ENCODE data around the gene ZNF766. TPM values are rescaled to one million over a fixed set of nuclear protein-coding genes. Genes with fewer than 3 reads are reported as not detected.

The ZNF766 gene
- total RNA-seq (2013) = 18.3 TPM
- polyA plus RNA-seq (10 to 100 TPM in 1 of 3 donors, 1 to 10 TPM in 2; 4.0 to 15.0 (median 8.8) TPM), polyA minus RNA-seq (2.2 and 3.4 TPM in 2 replicates), total RNA-seq (3.5 to 14.0 (median 9.5) reads per million in 11 experiments)

- Mint-ChIP-seq H3K9me3 (peaks cover 25 to 70% (median 57%) of the 10 kb centered on the region in 7 donors), H3K36me3 (peaks cover 26 to 37% of the 10 kb centered on the region in 2 donors), H3K4me3 (peak within 1 kb of the TSS; percentile 97 to 100), H3K27ac (peak within 1 kb of the TSS; percentile 95 to 99 (median 98)), H3K27me3 (ENCODE audit: low read depth in 3 of 3) (no peaks in the 10 kb centered on the region), H3K4me1 (peaks cover 14% of the 10 kb centered on the region)
- H3K4me3 ChIP-seq (replicated peaks in 1 of 3; ENCODE audit: low read depth in 2 of 3, low read length in 3 of 3) = peak within 1 kb of the TSS; percentile 89 to 97 (median 97)
- WGBS (ENCODE audit: insufficient coverage) = 0% methylated on average over 58 of the region's 70 CpGs
- H3K79me2 ChIP-seq (ENCODE audit: insufficient read depth, low read length) = peaks cover 49% of the 10 kb centered on the region
- H3K9me3 ChIP-seq (replicated peaks in 1 of 2; ENCODE audit: control insufficient read depth in 1 of 2, insufficient read depth in 1 of 2, low read length in 2 of 2) = peaks cover 43 to 50% of the 10 kb centered on the region in 2 donors
- H3K36me3 ChIP-seq (replicated peaks in 1 of 2; ENCODE audit: control insufficient read depth in 1 of 2, insufficient read depth in 2 of 2, low read length in 2 of 2) = peaks cover 0 to 30% of the 10 kb centered on the region in 2 donors
- intact Hi-C loops (cut with micrococcal nuclease) = loop anchor here (1.0 to 10.0 kb wide), 4 partner anchors 27 to 465 kb away; partner anchors contain the start of genes ZNF480 (in 1 of the 2) and ZNF611 (in 1 of the 2)
- peak within 1 kb of the TSS; percentile 96 for H3K4me2 ChIP-seq (replicated peaks; ENCODE audit: extremely low read depth, low read length, poor library complexity, severe bottlenecking)
- H3K4me1 ChIP-seq (ENCODE audit: control insufficient read depth in 1 of 2, insufficient read depth in 2 of 2, low read length in 2 of 2) = peaks cover 9 to 15% of the 10 kb centered on the region in 2 donors
- DNase-seq = peak; percentile 94 to 96 (median 95)
- peak within 1 kb of the TSS; percentile 87 for H2AFZ ChIP-seq (ENCODE audit: insufficient read depth, low read depth, low read length, poor library complexity, severe bottlenecking)
- no peaks in the 10 kb centered on the region for H3K27me3 ChIP-seq (ENCODE audit: control insufficient read depth in 2 of 2, insufficient read depth in 2 of 2, low read length in 2 of 2)
- peak within 1 kb of the TSS; percentile 100 for H3K9ac ChIP-seq (ENCODE audit: insufficient read depth, low read length, poor library complexity, severe bottlenecking)
- no peaks in the 10 kb centered on the region for H4K20me1 ChIP-seq (ENCODE audit: insufficient read depth, low read length)
- peak within 1 kb of the TSS; percentile 99 for H3K27ac ChIP-seq (ENCODE audit: low read depth in 1 of 2, low read length in 2 of 2)
- no peak for TF ChIP-seq CTCF (IDR thresholded peaks at IDR 0.05)
These were observed at the start of gene ZNF766 for GRCh38 chr19:52269338-52270261. Gene ZNF766 (plus strand): TSS chr19:52269587. CDS start chr19:52269614, 27 bp downstream.

DNA sequence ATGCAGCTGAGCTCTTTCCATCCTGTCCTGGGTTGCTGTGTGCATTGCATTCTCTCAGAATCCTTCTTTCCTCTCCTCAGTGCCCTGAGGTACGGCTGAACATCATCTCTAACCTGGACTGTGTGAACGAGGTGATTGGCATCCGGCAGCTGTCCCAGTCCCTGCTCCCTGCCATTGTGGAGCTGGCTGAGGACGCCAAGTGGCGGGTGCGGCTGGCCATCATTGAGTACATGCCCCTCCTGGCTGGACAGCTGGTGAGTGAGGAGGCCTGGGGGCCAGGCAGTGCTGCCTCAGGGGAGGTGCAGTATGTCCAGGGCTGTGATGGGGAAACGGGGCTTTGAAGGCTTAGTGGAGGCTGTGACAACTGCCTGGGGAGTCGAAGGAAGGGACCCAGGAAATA lies 49.8 kb upstream of the ZNF766 start:
- Histone ChIP-seq H3K4me1 (ENCODE audit: control insufficient read depth in 1 of 2, insufficient read depth in 2 of 2, low read length in 2 of 2) (no peaks in the 10 kb centered on the region), H3K27me3 (ENCODE audit: control insufficient read depth in 2 of 2, insufficient read depth in 2 of 2, low read length in 2 of 2) (no peaks in the 10 kb centered on the region), H4K20me1 (ENCODE audit: insufficient read depth, low read length) (no peaks in the 10 kb centered on the region), H3K4me3 (replicated peaks in 1 of 3; ENCODE audit: low read depth in 2 of 3, low read length in 3 of 3) (no peak overlapping the region), H3K9ac (ENCODE audit: insufficient read depth, low read length, poor library complexity, severe bottlenecking) (no peak overlapping the region), H3K4me2 (replicated peaks; ENCODE audit: extremely low read depth, low read length, poor library complexity, severe bottlenecking) (no peak overlapping the region), H3K79me2 (ENCODE audit: insufficient read depth, low read length) (no peaks in the 10 kb centered on the region), H2AFZ (ENCODE audit: insufficient read depth, low read depth, low read length, poor library complexity, severe bottlenecking) (no peak overlapping the region), H3K9me3 (replicated peaks in 1 of 2; ENCODE audit: control insufficient read depth in 1 of 2, insufficient read depth in 1 of 2, low read length in 2 of 2) (no peaks in the 10 kb centered on the region), H3K36me3 (replicated peaks in 1 of 2; ENCODE audit: control insufficient read depth in 1 of 2, insufficient read depth in 2 of 2, low read length in 2 of 2) (peaks cover 98 to 100% of the 10 kb centered on the region in 2 donors), H3K27ac (ENCODE audit: low read depth in 1 of 2, low read length in 2 of 2) (no peak overlapping the region)
- intact Hi-C loops (cut with micrococcal nuclease) = no loop called here
- Mint-ChIP-seq H3K9me3 (peaks cover 0 to 2% (median 0%) of the 10 kb centered on the region in 7 donors), H3K36me3 (peaks cover 98 to 100% of the 10 kb centered on the region in 2 donors), H3K27me3 (ENCODE audit: low read depth in 3 of 3) (no peaks in the 10 kb centered on the region), H3K4me3 (no peak overlapping the region), H3K4me1 (no peaks in the 10 kb centered on the region), H3K27ac (peak overlapping the region in 2 of 7 donors; percentile 1 to 78)
- DNase-seq = no peak
- WGBS (ENCODE audit: insufficient coverage) = 93% methylated on average over 8 of the region's 8 CpGs
- TF ChIP-seq CTCF (IDR thresholded peaks at IDR 0.05) = no peak
